GM21576 (cell line): Measurements from ENCODE around the gene RNF212B.
A peak's percentile ranks its signal among the peaks of the same experiment; 100 is the strongest.
"Not testable (repeated sequence)": the region's sequence is repeated elsewhere in the genome, so short reads cannot be mapped to it uniquely, and the experiment has no call there.

Experiments used
- ATAC-seq: cut with Tn5 transposase; IDR thresholded peaks from one replicate; pipeline ENCODE4 v1.9.1; 2021; ENCODE audit warnings: mild to moderate bottlenecking, moderate library complexity; ENCODE audit not compliant: unreplicated experiment

RNF212B gene

DNA sequence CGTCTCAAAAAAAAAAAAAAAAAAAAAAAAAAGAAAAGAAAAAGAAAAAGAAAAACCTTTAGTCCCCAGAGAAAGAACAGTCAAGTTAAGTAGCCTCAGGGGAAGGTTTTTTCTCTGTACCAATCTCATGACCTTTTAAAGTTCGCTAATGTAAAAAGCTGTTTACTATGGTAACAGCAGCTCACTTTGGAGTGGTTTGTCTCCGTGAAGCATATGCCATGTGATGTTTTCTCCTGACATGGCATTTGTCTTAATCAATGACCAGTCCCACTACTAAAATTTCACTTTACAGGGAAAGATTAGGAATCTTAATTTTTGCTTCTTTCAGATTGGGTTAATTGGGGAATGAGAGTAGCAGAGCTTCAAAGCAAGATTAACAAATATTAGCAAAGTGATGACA is 4.3 kb downstream of the RNF212B start:
- no peak for ATAC-seq

DNA sequence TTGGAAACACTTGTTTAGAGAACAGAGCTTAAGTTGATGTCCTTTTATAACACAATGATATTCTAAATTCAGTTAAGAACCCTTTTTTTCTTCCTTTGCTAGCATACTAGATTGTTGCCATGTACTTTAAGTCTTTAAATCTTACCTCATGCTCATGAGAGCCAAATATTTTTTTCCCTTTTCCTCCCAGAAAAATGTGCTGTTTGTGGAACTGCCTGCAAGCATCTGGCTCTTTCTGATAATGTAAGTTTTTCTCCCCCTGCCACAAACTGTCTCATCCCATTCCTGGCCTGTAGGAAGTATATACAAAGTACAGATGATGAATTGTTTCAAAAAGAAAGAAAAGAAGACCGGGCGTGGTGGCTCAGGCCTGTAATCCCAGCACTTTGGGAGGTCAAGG is 5.3 kb downstream of the RNF212B start:
- no peak for ATAC-seq

DNA sequence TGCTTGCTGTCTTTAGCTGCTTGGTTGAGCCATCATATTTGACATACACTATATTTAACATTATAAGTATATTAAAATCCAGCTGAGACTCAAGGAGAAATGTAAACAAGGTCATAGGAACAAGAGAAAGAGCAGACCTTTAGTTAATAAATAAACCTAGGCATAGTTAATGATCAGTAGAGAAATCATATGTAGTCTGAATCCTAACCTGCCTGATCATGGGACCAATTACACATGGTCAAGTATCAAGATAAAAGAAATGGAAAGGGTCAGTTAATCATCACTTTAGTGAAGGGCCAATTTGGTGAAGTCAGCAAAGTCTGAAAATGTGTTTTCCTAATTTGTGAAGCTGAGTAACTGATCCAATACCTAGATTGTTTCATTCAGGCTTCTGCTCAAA is 7.5 kb downstream of the RNF212B start:
- no peak for ATAC-seq

DNA sequence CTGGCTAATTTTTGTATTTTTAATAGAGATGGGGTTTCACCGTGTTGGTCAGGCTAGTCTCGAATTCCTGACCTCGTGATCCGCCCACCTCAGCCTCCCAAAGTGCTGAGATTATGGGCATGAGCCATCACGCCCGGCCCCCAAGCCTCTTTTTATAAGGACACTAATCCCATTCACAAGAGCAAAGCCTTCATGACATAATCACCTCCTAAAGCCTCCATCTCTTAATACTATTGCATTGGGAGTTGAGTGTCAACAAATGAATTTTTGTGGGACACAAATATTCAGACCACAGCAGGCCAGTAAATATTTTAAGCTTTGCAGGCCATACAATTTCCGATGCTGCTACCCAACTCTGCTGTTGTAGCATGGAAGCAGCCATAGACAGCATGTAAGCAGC is 10.9 kb downstream of the RNF212B start:
- ATAC-seq: no peak

DNA sequence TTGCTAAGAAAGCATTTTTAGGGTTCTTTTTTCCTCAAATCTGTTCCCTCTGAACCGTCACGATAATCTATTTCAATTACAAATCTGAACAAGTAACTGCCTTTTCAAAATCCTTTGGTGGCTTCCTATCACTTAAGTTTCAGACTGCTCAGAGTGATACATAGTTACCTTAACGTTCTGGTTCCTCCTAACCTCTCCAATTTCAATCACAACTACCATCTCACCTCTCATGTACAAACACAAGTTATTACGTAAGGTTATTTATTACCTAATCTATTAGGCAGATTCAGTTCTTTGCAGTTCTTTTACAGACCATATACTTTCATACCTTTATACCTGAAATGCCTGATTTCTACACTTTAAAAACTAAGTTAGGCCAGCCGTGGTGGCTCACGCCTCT is 12.1 kb downstream of the RNF212B start:
- no peak for ATAC-seq

DNA sequence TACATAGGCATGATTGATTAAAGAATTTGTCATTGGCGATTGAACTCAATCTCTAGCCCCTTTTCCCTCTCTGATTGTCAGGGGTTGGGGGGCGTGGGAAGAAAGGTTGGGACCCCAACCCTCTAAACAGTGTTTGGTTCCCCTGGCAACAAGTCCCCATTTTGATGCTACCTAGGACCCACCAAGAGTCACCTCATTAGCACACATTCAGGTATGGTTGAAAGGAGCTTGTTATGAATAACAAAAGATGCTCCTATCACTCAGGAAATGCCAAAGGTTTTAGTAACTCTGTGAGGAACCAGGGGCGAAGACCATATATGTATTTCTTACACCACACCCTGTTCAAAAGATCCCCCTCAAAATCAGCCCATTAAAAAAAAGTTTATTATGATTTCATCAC is 14.3 kb downstream of the RNF212B start:
- ATAC-seq: no peak

DNA sequence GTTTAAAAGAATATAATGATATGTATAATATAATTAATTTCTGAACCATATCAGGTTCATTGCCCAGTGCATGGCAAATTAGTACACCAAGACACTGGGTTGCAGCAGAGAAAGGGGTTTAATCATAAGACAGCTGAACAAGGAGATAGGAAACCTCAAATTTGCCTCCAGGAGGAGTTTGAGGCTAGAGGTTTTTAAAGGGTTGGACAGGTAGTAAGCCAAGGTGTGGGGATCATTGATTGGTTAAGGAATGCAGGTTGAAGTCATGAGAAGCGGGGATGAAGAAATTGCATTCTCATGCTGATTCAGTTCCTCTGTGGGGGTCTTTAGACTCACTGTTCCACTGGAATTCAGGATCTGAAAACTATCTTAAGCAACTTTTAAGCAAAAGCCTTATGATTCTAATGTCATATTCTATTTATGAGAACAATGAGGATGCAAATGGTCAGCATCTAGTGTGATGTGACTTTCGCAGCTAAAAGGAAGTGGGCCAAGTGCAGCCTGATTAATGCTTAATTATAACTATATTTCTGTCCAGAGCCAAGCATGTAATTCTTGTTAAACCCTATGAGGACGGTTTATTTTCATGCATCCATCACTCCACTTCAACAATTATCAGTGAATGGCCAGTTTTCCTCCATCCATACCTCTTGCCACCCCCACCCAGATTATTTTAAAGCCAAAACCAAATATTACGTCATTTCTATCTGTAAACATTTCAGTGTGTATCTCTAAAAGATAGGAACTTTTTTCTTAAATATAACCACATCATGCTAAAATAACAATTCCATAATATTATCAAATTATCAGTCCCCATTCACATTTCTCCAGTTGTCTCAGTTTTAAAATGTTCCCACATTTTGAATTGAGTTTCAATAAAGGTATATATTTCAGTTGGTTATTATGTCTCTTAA is 14.9 kb downstream of the RNF212B start:
- no peak for ATAC-seq

DNA sequence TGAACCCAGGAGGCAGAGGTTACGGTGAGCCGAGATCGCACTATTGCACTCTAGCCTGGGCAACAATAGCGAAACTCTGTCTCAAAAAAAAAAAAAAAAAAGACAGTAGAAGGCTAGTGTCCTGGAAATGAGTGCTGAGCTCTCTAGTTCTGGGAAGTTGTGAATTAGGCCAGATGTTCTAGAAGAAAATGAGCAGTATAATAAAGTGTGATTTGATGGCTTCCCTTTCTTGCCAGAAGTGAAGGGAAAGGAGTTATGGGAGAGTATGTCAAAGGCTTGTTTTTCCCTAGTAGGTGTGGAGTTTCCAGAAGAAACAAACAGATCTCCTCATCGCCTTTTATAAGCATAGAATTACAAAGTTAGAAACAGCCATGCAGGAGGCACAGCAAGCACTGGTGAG is 20.5 kb downstream of the RNF212B start:
- ATAC-seq: no peak

DNA sequence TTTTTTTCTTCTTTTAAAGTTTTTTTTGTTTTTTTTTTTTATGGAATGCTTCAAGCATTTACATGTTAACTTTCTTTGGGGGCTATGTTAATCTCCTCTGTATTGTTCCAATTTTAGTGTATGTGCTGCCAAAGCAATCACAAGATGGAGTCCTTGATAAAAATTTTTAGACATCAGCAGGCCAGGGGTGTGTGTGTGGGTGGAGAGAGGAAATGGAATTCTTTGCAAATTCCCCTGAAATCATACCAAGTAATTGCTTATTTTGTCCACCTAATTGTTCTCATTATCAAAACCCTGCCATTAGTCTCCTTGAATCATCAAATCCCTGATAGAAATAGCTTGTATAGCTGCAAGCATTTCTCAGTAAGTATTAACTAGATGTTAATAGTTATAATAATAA is 21.7 kb downstream of the RNF212B start:
- no peak for ATAC-seq

DNA sequence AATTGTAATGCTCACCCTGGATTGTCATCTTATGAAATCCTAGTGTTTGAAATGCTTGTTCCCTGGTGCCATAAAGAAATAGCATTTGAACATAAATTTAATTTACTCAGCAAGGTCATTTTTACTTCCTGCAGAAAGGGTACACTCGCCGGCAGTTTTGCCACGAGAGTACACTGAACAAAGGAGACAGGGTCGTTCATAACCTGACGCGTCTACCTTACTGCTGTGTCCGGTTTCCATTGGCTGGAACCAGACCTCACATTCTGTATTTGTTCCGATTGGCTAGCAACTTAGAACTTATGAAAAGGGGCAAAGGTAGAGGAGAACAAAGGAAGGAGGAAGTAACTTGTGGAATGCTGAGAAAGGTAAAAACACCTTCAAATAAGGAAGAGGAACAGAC is 23.1 kb downstream of the RNF212B start:
- not testable (repeated sequence) for ATAC-seq

DNA sequence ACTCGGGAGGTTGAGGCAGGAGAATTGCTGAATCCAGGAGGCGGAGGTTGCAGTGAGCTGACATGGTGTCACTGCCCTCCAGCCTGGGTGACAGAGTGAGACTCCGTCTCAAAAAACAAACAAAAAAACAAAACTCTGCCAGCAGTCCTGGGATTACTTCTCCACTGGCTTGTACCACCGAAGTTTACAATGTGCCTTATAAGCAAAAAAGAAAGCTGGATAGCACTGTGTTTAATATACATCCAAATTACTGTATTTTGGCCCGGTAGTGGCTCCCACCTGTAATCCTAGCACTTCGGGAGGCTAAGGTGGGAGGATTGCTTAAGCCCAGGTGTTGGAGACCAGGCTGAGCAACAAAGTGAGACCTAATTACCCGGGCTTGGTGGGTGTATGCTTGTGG is 31.5 kb downstream of the RNF212B start:
- ATAC-seq: no peak

DNA sequence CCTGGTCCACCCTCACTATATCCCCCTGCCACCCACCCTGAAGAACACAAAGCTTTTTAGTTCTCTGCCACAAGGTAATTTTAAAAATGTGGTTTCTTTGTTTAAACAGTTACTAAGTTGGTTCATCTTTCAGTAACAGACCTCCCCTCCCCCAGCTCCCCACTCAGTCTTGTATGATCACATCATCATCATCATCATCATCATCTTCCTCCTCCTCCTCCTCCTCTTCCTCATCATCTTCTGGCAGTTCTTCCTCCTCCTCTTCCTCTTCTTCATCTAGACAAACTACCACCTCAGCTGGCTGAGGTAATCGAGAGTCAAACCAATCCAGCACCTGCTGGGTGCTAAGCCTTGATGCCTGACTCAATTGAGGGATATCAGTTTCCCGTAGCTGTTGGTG is 37.7 kb downstream of the RNF212B start:
- ATAC-seq: no peak

DNA sequence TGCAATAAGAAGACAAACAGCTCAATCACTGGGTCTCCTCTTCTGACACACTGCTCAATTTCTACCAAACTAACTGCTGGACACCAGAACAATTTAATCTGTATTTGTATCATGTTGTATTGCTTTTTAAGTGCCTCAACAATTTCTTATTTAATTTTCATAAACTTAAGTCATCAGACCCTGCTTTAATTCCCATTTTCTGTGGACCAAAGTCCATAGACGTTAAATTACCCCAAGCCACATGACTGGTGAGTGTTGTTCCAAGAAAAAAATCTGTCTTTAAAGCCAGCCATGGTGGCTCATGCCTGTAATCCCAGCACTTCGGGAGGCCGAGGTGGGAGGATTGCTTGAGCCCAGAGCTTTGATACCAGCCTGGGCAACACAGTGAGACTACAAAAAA is 39.5 kb downstream of the RNF212B start:
- ATAC-seq: no peak

DNA sequence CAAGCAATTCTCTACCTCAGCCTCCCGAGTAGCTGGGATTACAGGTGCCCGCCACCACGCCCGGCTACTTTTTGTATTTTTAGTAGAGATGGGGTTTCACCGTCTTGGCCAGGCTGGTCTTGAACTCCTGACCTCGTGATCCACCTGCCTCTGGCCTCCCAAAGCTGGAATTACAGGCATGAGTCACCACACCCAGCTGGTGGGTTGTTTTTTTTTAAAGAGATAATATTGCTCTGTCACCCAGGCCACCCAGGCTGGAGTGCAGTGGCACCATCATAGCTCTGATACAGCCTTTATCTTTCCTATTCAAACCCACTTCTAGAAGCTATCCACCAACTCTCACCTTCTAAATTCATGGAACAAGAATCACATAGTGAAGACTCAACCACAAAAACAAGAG is 40.2 kb downstream of the RNF212B start:
- not testable (repeated sequence) for ATAC-seq

DNA sequence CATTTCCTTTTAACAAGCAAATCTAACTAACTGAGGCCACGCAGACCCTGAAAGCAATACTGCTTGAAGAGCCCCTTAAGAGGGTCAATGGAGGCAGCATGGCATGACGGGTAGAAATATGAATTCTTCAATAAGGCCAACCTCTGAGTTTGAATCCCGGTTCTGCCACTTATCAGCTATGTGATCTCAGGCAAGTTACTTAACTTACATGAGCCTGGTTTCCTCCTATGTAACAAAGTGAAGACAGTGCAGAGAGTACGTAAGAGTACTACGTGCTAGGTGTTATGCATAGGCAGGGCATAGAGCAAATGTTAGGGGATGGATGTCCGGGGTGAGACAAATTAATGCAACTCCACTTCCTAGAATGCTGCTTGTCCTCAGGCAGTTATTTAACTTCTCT is 43.5 kb downstream of the RNF212B start:
- no peak for ATAC-seq

DNA sequence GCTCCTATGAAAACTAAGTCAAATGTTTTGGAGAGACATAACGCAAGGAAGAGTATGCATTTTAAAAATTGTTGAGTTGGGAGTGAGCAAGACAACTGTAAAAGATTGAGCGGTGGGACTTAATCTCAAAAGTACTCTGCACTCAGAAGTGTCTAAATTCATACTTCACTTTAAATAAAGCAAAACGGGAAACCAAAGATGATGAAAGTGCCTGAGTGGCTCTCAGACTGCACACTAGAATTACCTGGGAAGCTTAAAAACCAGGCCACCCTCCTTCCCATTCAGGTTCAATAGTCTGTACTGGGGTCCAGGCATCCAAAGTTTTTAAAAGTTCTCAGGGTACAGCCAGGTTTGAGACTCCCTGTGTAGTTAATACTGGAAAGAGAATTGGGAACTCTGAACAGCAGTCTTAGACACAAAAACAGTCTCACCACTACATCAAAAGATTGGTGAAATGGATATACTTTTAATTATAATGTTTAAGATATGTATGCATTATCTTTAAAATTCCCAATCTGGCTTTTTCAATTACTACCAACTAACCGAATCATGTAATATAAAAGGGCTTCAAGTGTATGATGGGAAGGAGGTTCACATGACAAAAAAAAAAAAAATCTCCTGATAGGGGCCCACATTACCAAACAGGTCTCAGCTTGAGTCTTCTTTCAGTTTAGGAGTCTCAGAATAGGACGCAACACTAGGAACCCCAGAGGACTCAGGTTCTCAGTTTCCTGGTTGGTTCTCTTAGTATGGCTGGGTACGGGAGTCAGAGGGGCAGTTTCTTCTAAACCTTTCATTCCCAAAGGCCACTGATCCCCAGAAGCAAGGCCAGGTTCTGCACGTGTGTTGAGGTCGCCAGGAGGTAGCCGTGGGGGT is 47.2 kb downstream of the RNF212B start:
- no peak for ATAC-seq

DNA sequence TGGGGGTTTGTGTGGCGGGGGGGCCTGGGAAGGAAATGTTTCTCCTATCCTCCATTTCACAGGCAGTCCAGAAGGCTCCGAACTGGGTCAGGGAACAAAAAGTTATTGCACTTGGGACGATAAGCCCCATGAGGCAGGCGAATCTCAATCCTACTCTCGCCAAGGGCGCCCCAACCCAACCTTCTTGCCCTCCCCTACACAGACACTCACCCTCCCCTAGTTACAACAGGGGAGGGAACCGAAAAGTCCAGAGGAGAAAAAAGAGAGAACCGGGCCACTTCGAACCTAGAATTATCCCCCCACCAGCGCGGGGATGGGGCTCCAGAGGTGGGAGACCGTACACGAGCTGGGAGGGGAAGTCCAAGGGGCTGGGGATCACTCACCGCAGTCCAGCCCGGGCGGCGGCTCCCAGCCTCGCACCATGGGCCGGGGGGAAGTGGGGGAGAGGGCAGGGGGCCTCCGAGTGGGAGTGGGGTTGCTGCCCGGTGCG is 47.8 kb downstream of the RNF212B start:
- peak; percentile 19 for ATAC-seq

DNA sequence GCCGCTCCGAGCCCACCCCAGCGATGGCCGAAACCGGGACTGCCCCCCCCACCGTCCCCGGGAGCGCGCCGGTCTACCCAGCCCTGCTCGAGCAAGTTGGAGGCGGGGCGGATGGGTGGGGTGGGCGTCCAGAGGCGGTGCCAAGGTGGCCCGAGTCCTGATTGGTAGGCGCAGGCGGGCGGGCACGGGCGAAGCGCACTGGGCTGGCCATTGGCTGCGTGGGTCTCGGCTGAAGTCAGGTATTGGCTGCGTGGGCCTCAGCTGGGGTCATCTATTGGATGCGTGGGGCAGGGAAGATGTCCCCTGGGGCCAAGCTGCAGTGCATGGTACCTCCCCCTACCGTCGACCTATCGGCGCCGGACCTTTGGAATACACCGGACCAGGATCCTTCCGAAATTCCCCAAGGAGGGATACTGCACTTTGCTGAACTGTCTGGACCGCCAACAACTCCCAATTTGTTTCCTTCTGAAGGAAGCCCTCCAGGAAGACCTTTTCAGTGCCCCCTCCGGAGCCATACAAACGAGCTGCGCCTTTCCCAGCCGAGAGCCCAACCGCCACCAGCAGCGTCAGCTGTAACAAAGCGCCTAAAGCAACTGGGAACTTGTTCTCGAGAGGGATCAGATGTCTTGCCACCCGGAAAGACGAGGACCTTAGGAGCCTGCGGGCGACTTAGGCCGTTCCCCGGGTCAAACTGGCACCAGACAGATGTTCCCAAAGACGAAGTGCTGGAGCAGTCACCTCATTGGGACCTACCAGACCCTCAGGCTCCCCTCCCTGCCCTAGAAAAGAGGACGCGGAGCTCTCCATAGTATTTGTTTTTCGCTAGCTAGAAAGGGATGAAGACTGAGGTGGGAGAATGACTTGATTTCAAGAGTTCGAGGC is 48.5 kb downstream of the RNF212B start, which contains the start of gene HOMEZ:
Gene HOMEZ (minus strand): TSS at position 113 of the 882 bp plus-strand sequence. CDS start 180 bp downstream, outside the sequence.
- peak; percentile 98 for ATAC-seq

DNA sequence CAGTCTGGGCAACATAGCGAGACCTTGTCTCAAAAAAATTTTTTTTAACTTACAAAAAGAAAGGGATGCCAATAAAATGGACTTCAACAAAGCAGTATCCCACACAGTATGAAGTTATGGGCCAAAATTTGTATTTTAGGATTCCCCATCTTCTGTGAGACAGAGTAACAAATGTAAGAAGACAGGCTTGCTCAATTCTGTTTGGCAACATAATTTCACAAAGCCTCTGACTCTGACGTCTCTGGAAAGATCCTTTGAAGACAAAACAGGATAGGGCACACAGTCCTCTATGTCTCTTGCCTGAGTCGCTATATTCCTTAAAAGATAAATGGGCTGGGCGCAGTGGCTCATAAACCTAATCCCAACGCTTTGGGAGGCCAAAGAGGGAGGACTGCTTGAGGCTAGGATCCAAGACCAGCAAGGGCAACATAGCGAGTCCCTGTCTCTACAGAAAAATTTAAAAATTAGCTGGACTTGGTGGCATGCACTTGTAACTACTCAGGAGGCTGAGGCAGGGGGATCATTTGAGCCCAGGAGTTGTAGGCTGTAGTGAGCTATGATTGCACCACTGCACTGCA is 49.3 kb downstream of the RNF212B start:
- no peak for ATAC-seq
